Brain microvascular endothelial cell (primary cell): ENCODE data around the gene CEP164.

Source experiments
- DNase-seq: peaks from one replicate; pipeline ENCODE4 v3.0.0-alpha.2; 2020
- H3K27ac ChIP-seq: fragments of 250-450 bp; sonication (Bioruptor Pico); 2 replicates; pipeline ENCODE4 v1.5.1; 2020; ENCODE audit warnings: mild to moderate bottlenecking, moderate library complexity
- H3K27me3 ChIP-seq: fragments of 250-450 bp; sonication (Bioruptor Pico); replicated peaks from 2 replicates; pipeline ENCODE4 v1.5.1; 2020; ENCODE audit warnings: mild to moderate bottlenecking
- H3K36me3 ChIP-seq: fragments of 250-450 bp; sonication (Bioruptor Pico); replicated peaks from 2 replicates; pipeline ENCODE4 v1.5.1; 2020; ENCODE audit warnings: mild to moderate bottlenecking
- H3K4me3 ChIP-seq: 2 replicates; pipeline ENCODE4 v1.5.1; 2011; ENCODE audit warnings: low read depth, mild to moderate bottlenecking, control low read depth, low read length, moderate library complexity
- CTCF ChIP-seq: IDR thresholded peaks from 2 replicates; pipeline ENCODE4 v1.5.1; 2011; ENCODE audit warnings: low read depth, mild to moderate bottlenecking, moderate library complexity, low read length, control low read depth, inconsistent platforms; ENCODE audit errors: missing control alignments
- in situ Hi-C: cut with HindIII; loops from 2 replicates; pipeline ENCODE4 v1.10.0; 2017; ENCODE audit warnings: low sequenced_read_pairs, low pct_ligation_motif_present

CEP164 gene

GRCh38 chr11:117457031-117457785 lies 129.6 kb downstream of the CEP164 start:
- H3K27ac ChIP-seq = no peak overlapping the region
- no peak overlapping the region for H3K4me3 ChIP-seq
- H3K36me3 ChIP-seq = no peaks in the 10 kb centered on the region
- H3K27me3 ChIP-seq = no peaks in the 10 kb centered on the region
- no peak for TF ChIP-seq CTCF
- no peak for DNase-seq
- in situ Hi-C loops = no loop called here

- in situ Hi-C loops = no loop called here
- DNase-seq = no peak
- H3K27ac ChIP-seq = no peak overlapping the region
- H3K36me3 ChIP-seq = no peaks in the 10 kb centered on the region
- no peaks in the 10 kb centered on the region for H3K27me3 ChIP-seq
- H3K4me3 ChIP-seq = no peak overlapping the region
- TF ChIP-seq CTCF = no peak
These were observed 130.2 kb downstream of the CEP164 start for GRCh38 chr11:117457835-117458234.

DNA sequence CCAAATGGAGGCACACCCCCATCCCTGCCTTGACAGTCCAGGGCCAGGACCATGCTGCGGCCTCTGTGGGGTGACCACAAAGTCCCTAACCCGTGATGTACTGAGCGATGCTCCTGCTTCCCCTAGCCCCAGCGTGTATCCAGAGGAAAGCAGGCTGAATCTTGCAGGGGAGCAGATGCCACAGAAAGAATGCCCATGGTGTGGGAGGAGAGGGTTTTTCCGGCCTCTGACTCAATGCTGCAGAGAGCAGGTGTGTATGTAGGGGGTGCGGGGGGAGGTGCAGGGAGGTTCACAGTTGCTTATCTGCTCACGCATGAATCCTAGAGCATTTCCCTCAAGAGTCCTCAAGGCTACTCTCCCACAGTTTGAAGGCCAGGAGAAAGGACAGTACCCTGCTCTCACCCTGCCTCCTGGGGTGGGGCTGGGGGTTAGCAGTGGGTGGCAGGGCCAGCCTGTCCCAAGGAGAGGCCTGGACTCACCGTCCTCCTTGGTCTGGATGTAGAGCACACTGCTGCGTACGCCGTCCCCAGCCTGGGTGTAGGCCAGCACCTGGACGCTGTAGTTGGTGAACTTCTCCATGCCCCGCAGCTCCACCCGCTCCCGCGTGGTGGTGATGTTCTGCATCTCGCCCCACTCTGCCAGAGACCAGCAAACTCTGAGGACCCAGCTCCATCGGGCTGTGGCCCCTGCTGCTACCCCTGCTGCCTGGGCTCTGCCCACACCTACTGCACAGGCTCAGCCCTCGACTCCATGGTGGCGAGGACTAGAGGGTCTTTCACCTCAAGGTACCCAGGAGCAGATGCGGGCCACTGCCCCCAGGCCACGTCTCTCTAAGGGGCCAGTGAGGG lies 130.8 kb downstream of the CEP164 start:
- Histone ChIP-seq H3K36me3 (no peaks in the 10 kb centered on the region), H3K4me3 (no peak overlapping the region), H3K27me3 (no peaks in the 10 kb centered on the region), H3K27ac (no peak overlapping the region)
- TF ChIP-seq CTCF = no peak
- in situ Hi-C loops = no loop called here
- DNase-seq = no peak

DNA sequence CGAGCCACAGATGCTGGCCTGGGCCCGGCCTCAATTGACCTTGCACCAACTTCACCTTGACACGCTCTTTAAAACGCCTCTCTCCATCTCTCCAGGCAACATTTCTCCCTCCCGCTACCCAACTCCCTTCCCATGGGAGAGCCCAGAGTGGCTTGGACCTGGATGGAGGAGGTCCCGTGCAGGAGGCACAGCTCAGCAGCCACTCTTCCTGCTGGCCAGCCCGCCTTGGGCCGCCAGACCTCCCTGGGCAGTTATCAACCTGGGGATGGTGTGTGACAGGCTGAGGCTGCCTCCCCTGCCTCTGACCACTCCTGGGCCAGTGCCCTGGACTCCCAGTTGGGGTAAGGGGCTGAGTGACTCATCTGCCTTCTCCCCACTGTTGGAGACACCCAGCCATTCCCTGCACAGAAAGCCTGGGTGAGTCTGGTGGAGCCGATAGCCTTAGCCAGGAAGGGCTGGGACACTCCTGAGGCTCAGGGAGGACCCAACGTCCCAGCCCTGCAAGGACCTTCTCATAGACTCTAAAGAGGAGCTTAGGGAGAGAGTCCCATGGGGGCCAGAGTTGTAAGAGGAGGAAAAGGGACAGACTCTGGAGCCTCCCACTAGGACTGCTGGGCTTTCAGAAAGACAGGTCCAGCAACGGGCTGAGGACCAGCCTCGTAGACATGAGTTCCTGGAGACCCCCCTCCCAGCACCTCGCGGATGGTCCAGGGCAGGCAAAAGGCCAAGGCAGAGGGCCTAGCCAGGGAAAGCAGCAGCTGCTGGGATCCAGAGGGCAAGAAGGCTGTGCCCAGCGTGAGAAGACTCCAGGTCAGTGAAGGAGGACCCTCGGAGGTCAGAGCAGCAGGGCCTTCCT lies 131.7 kb downstream of the CEP164 start:
- H3K27ac ChIP-seq = no peak overlapping the region
- no peak overlapping the region for H3K4me3 ChIP-seq
- H3K36me3 ChIP-seq = no peaks in the 10 kb centered on the region
- TF ChIP-seq CTCF = no peak
- DNase-seq = no peak
- H3K27me3 ChIP-seq = no peaks in the 10 kb centered on the region
- in situ Hi-C loops = no loop called here

- H3K4me3 ChIP-seq = no peak overlapping the region
- H3K36me3 ChIP-seq = no peaks in the 10 kb centered on the region
- H3K27ac ChIP-seq = no peak overlapping the region
- no peak for TF ChIP-seq CTCF
- DNase-seq = no peak
- in situ Hi-C loops = no loop called here
- no peaks in the 10 kb centered on the region for H3K27me3 ChIP-seq
These were observed 132.3 kb downstream of the CEP164 start for GRCh38 chr11:117459979-117460300.
